SH-SY5Y (cell line): ENCODE data around the gene PIK3CG.

Experiments
- GATA2 ChIP-seq: IDR thresholded peaks from 2 replicates; pipeline ENCODE4 v1.6.1; 2011; ENCODE audit warnings: mild to moderate bottlenecking, low read depth, low read length
- GATA3 ChIP-seq: IDR thresholded peaks from 2 replicates; pipeline ENCODE4 v1.6.1; 2011; ENCODE audit warnings: low read depth, mild to moderate bottlenecking, low read length, moderate library complexity

DNA sequence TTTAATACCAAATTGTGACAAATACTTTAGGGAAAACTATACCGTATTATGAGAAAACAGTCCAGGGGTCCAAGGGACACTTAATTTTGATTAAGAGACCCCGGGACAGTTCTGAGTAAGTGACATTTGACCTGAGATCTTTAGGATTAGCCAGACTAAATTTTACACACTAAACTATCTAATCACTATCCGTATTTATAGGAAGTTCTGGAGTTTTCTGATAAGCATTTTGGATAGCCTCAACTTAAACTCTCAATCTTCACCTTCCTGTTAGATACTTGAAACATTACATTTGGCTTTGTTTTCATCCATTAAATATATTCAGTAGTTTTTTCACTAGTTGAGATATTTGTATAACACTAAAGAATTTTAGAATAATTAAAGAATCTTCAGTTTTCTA is 5.4 kb downstream of the PIK3CG start:
- no peak for TF ChIP-seq GATA3
- TF ChIP-seq GATA2, result no peak
